GM23338 (cell line): ENCODE data around the gene MRPL37. TPM values are rescaled to one million over a fixed set of nuclear protein-coding genes. Genes with fewer than 3 reads are reported as not detected.

ENCODE experiments used
- ATAC-seq: fragments of 200-7000 bp; cut with Tn5 transposase; 3 replicates; pipeline ENCODE4 v1.9.1; 2020
- DNase-seq: peaks from one replicate; pipeline ENCODE4 v3.0.0-alpha.2; 2015; ENCODE audit warnings: low spot score
- H2AFZ ChIP-seq: fragments of 200-600 bp; sonication (generic); 2 replicates; pipeline ENCODE4 v1.8.0; 2016; ENCODE audit warnings: antibody characterized with exemption, mild to moderate bottlenecking, moderate library complexity
- H3F3A ChIP-seq: fragments of 200-600 bp; sonication (generic); replicated peaks from 2 replicates; pipeline ENCODE4 v1.8.0; 2017; ENCODE audit warnings: antibody characterized with exemption, mixed run types, low read depth
- H3K27ac ChIP-seq: fragments of 200-600 bp; sonication (generic); 2 replicates; pipeline ENCODE4 v1.6.1; 2016; ENCODE audit warnings: low read depth
- H3K27me3 ChIP-seq: fragments of 200-600 bp; sonication (generic); 2 replicates; pipeline ENCODE4 v1.8.0; 2016; ENCODE audit warnings: mild to moderate bottlenecking, mixed run types, moderate library complexity; ENCODE audit not compliant: insufficient read depth
- H3K36me3 ChIP-seq: fragments of 200-600 bp; sonication (generic); 2 replicates; pipeline ENCODE4 v1.8.0; 2016; ENCODE audit warnings: mild to moderate bottlenecking; ENCODE audit not compliant: insufficient read depth
- H3K4me1 ChIP-seq: fragments of 200-600 bp; sonication (generic); 2 replicates; pipeline ENCODE4 v1.8.0; 2016; ENCODE audit warnings: mild to moderate bottlenecking, moderate library complexity; ENCODE audit not compliant: insufficient read depth
- H3K4me2 ChIP-seq: fragments of 200-600 bp; sonication (generic); 2 replicates; pipeline ENCODE4 v1.7.1; 2017; ENCODE audit warnings: mixed run types
- H3K4me3 ChIP-seq: fragments of 200-600 bp; sonication (generic); 2 replicates; pipeline ENCODE4 v1.6.1; 2016; ENCODE audit warnings: mixed run types
- H3K79me2 ChIP-seq: fragments of 200-600 bp; sonication (generic); replicated peaks from 2 replicates; pipeline ENCODE4 v1.8.0; 2017; ENCODE audit warnings: mild to moderate bottlenecking; ENCODE audit not compliant: insufficient read depth
- H3K9me2 ChIP-seq: fragments of 200-600 bp; sonication (generic); 2 replicates; pipeline ENCODE4 v1.8.0; 2017; ENCODE audit not compliant: insufficient read depth
- H4K20me1 ChIP-seq: fragments of 200-600 bp; sonication (generic); replicated peaks from 2 replicates; pipeline ENCODE4 v1.8.0; 2017; ENCODE audit warnings: mild to moderate bottlenecking; ENCODE audit not compliant: insufficient read depth
- H3K27ac Mint-ChIP-seq: 2 replicates; pipeline ENCODE4 v1.8.0; 2020; ENCODE audit warnings: inconsistent platforms, mild to moderate bottlenecking, moderate library complexity, mixed read lengths
- H3K27me3 Mint-ChIP-seq: 3 replicates; pipeline ENCODE4 v1.8.0; 2022; ENCODE audit warnings: low read depth, mild to moderate bottlenecking, moderate library complexity, mixed read lengths, inconsistent platforms; ENCODE audit not compliant: insufficient read depth, poor library complexity
- H3K36me3 Mint-ChIP-seq: 3 replicates; pipeline ENCODE4 v1.8.0; 2021; ENCODE audit warnings: low read depth, mild to moderate bottlenecking, inconsistent platforms, moderate library complexity, mixed read lengths
- H3K4me1 Mint-ChIP-seq: 3 replicates; pipeline ENCODE4 v1.8.0; 2020; ENCODE audit warnings: mild to moderate bottlenecking, inconsistent platforms, mixed read lengths
- H3K4me3 Mint-ChIP-seq: 3 replicates; pipeline ENCODE4 v1.8.0; 2021; ENCODE audit warnings: moderate library complexity, mild to moderate bottlenecking, inconsistent platforms, mixed read lengths
- H3K9me3 Mint-ChIP-seq: 3 replicates; pipeline ENCODE4 v1.8.0; 2020; ENCODE audit warnings: moderate library complexity, mild to moderate bottlenecking, inconsistent platforms, mixed read lengths
- CREB1 ChIP-seq: fragments of 250-450 bp; sonication (Bioruptor Pico); IDR thresholded peaks from 2 replicates; pipeline ENCODE4 v1.5.0; 2020; ENCODE audit warnings: low read depth, mild to moderate bottlenecking, moderate library complexity
- ETS1 ChIP-seq: IDR thresholded peaks from 2 replicates; pipeline ENCODE4 v1.6.1; 2016; ENCODE audit warnings: antibody characterized with exemption
- EZH2 ChIP-seq: fragments of 200-600 bp; sonication (generic); IDR thresholded peaks from one replicate; pipeline ENCODE4 v1.8.0; 2017; ENCODE audit warnings: antibody characterized with exemption, mild to moderate bottlenecking, low read depth; ENCODE audit not compliant: unreplicated experiment
- EZH2phosphoT487 ChIP-seq: fragments of 200-600 bp; sonication (generic); IDR thresholded peaks from one replicate; pipeline ENCODE4 v1.8.1; 2018; ENCODE audit warnings: antibody characterized with exemption; ENCODE audit not compliant: unreplicated experiment
- NANOG ChIP-seq: IDR thresholded peaks from 2 replicates; pipeline ENCODE4 v1.6.1; 2016; ENCODE audit warnings: antibody characterized with exemption, borderline replicate concordance
- POLR2AphosphoS5 ChIP-seq: IDR thresholded peaks from 2 replicates; pipeline ENCODE4 v1.6.1; 2016; ENCODE audit warnings: antibody characterized with exemption, low read depth
- STAT1 ChIP-seq: IDR thresholded peaks from one replicate; pipeline ENCODE4 v1.6.1; 2016; ENCODE audit warnings: antibody characterized with exemption; ENCODE audit not compliant: unreplicated experiment
- ZNF114 ChIP-seq: fragments of 250-450 bp; sonication (Bioruptor Pico); IDR thresholded peaks from 2 replicates; pipeline ENCODE4 v1.5.0; 2020; ENCODE audit warnings: mild to moderate bottlenecking, moderate library complexity
- ZNF331 ChIP-seq: fragments of 250-450 bp; sonication (Bioruptor Pico); IDR thresholded peaks from 2 replicates; pipeline ENCODE4 v1.5.0; 2020; ENCODE audit warnings: low read depth, mild to moderate bottlenecking, moderate library complexity
- polyA plus RNA-seq: library from polyadenylated mRNA; unstranded; fragments of >200 nt; fragmentation: Nextera tagmentation; extraction: Ambion mirVana; gene quantifications from 2 replicates; pipeline ENCODE4 v1.2.1, GENCODE V29; 2016
- total RNA-seq: library from RNA; depleted of rRNA; stranded (reverse); fragments of >200 nt; shearing (Covaris generic); gene quantifications from 2 replicates; pipeline ENCODE4 v1.2.3, GENCODE V29; 2014
- TF ChIP-seq, protein P1 (sequence below): fragments of 250-450 bp; sonication (Bioruptor Pico); IDR thresholded peaks from 2 replicates; pipeline ENCODE4 v1.5.0; 2020; ENCODE audit warnings: mild to moderate bottlenecking, moderate library complexity
- TF ChIP-seq, protein P2 (sequence below): IDR thresholded peaks from one replicate; pipeline ENCODE4 v1.6.1; 2018; ENCODE audit warnings: antibody characterized with exemption; ENCODE audit not compliant: unreplicated experiment

Gene MRPL37
- total and polyA plus RNA-seq, 2 experiments from 2014 or later, result 130 to 155 TPM

DNA sequence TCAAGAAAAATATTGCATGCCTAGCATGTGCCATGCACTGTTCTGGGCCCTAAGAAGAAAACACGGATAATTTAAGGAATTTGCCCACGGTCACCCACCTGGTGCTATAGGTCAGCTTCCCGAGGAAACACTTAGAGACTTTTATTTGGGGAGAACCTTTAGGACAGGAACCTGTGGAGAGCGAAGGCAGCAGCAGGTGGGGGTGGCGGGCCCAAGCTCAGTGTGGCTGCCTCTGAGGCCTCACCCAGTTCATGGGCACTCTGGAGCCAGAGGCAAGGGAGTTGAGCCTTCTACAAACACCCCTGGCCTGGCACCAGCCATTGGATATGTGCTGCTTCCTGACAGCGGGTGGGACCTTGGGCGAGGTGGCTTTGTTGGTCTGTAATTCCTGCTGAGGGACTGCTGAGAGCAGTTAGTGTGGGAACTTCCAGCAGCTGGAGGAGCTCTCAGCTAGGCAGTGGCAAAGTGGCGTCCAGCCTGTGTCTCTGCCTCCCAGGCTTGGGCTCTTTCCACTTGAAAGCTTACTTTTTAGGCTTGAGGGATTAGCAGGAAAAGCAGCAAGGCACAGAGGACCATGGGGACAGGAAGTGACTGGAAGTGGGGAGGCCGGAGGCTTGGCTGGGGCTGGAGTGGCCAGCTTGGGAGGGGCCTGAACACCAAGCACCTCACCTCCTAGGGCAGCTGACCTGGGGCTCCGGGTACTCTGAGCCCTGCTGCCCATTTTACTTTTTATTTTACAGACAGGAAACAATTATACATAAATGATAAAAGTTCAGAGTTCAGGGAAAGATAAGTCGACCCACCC is 19.1 kb downstream of the MRPL37 start:
- Mint-ChIP-seq H3K27ac (no peak overlapping the region; the same call in 1 of the 2 replicates), H3K27me3 (peaks cover 11% of the 10 kb centered on the region), H3K36me3 (peaks cover 47% of the 10 kb centered on the region), H3K4me3 (no peak overlapping the region), H3K9me3 (no peaks in the 10 kb centered on the region), H3K4me1 (peaks cover 26% of the 10 kb centered on the region)
- no peaks in the 10 kb centered on the region for H3K27me3 ChIP-seq
- TF ChIP-seq, protein P1, sequence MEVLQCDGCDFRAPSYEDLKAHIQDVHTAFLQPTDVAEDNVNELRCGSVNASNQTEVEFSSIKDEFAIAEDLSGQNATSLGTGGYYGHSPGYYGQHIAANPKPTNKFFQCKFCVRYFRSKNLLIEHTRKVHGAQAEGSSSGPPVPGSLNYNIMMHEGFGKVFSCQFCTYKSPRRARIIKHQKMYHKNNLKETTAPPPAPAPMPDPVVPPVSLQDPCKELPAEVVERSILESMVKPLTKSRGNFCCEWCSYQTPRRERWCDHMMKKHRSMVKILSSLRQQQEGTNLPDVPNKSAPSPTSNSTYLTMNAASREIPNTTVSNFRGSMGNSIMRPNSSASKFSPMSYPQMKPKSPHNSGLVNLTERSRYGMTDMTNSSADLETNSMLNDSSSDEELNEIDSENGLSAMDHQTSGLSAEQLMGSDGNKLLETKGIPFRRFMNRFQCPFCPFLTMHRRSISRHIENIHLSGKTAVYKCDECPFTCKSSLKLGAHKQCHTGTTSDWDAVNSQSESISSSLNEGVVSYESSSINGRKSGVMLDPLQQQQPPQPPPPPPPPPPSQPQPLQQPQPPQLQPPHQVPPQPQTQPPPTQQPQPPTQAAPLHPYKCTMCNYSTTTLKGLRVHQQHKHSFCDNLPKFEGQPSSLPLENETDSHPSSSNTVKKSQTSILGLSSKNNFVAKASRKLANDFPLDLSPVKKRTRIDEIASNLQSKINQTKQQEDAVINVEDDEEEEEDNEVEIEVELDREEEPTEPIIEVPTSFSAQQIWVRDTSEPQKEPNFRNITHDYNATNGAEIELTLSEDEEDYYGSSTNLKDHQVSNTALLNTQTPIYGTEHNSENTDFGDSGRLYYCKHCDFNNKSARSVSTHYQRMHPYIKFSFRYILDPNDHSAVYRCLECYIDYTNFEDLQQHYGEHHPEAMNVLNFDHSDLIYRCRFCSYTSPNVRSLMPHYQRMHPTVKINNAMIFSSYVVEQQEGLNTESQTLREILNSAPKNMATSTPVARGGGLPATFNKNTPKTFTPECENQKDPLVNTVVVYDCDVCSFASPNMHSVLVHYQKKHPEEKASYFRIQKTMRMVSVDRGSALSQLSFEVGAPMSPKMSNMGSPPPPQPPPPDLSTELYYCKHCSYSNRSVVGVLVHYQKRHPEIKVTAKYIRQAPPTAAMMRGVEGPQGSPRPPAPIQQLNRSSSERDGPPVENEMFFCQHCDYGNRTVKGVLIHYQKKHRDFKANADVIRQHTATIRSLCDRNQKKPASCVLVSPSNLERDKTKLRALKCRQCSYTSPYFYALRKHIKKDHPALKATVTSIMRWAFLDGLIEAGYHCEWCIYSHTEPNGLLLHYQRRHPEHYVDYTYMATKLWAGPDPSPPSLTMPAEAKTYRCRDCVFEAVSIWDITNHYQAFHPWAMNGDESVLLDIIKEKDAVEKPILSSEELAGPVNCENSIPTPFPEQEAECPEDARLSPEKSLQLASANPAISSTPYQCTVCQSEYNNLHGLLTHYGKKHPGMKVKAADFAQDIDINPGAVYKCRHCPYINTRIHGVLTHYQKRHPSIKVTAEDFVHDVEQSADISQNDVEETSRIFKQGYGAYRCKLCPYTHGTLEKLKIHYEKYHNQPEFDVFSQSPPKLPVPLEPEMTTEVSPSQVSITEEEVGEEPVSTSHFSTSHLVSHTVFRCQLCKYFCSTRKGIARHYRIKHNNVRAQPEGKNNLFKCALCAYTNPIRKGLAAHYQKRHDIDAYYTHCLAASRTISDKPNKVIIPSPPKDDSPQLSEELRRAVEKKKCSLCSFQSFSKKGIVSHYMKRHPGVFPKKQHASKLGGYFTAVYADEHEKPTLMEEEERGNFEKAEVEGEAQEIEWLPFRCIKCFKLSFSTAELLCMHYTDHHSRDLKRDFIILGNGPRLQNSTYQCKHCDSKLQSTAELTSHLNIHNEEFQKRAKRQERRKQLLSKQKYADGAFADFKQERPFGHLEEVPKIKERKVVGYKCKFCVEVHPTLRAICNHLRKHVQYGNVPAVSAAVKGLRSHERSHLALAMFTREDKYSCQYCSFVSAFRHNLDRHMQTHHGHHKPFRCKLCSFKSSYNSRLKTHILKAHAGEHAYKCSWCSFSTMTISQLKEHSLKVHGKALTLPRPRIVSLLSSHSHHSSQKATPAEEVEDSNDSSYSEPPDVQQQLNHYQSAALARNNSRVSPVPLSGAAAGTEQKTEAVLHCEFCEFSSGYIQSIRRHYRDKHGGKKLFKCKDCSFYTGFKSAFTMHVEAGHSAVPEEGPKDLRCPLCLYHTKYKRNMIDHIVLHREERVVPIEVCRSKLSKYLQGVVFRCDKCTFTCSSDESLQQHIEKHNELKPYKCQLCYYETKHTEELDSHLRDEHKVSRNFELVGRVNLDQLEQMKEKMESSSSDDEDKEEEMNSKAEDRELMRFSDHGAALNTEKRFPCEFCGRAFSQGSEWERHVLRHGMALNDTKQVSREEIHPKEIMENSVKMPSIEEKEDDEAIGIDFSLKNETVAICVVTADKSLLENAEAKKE (CRISPR knock-in tag), result no peak
- TF ChIP-seq, protein P2, sequence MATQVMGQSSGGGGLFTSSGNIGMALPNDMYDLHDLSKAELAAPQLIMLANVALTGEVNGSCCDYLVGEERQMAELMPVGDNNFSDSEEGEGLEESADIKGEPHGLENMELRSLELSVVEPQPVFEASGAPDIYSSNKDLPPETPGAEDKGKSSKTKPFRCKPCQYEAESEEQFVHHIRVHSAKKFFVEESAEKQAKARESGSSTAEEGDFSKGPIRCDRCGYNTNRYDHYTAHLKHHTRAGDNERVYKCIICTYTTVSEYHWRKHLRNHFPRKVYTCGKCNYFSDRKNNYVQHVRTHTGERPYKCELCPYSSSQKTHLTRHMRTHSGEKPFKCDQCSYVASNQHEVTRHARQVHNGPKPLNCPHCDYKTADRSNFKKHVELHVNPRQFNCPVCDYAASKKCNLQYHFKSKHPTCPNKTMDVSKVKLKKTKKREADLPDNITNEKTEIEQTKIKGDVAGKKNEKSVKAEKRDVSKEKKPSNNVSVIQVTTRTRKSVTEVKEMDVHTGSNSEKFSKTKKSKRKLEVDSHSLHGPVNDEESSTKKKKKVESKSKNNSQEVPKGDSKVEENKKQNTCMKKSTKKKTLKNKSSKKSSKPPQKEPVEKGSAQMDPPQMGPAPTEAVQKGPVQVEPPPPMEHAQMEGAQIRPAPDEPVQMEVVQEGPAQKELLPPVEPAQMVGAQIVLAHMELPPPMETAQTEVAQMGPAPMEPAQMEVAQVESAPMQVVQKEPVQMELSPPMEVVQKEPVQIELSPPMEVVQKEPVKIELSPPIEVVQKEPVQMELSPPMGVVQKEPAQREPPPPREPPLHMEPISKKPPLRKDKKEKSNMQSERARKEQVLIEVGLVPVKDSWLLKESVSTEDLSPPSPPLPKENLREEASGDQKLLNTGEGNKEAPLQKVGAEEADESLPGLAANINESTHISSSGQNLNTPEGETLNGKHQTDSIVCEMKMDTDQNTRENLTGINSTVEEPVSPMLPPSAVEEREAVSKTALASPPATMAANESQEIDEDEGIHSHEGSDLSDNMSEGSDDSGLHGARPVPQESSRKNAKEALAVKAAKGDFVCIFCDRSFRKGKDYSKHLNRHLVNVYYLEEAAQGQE, result no peak
- TF ChIP-seq POLR2AphosphoS5 (no peak), EZH2phosphoT487 (no peak), CREB1 (CRISPR knock-in tag) (no peak), ZNF114 (CRISPR knock-in tag) (no peak), NANOG (no peak), ZNF331 (CRISPR knock-in tag) (no peak), EZH2 (no peak), ETS1 (no peak), STAT1 (no peak)
- H3K36me3 ChIP-seq, result peaks cover 17% of the 10 kb centered on the region; the same call in 1 of the 2 replicates
- no peak overlapping the region for H3K4me2 ChIP-seq
- H3K27ac ChIP-seq, result peak overlapping the region; percentile 19; the same call in 1 of the 2 replicates
- no peak overlapping the region for H2AFZ ChIP-seq
- no peaks in the 10 kb centered on the region for H3K4me1 ChIP-seq
- no peak overlapping the region for H3K4me3 ChIP-seq
- H4K20me1 ChIP-seq, result peaks cover 19% of the 10 kb centered on the region
- DNase-seq (no peak), ATAC-seq (no peak)
- no peaks in the 10 kb centered on the region for H3K9me2 ChIP-seq
- H3K79me2 ChIP-seq, result no peaks in the 10 kb centered on the region
- H3F3A ChIP-seq, result no peaks in the 10 kb centered on the region
